Stimulated activated naive CD8-positive, alpha-beta T cell treated with anti-CD3 and anti-CD28 coated beads, Interleukin-15, Interleukin-2, amounts not matched to agents 100 U/mL and 50 U/mL, for 24 hours (primary cell): ENCODE measurements around the gene SERPINB5.

ENCODE experiments used
- ATAC-seq: fragments of 150-1000 bp; cut with Tn5 transposase; one replicate; pipeline ENCODE4 v1.10.0; 2021
- DNase-seq: peaks from one replicate; pipeline ENCODE4 v3.0.0; 2021

SERPINB5 gene

GRCh38 chr18:63468575-63468974 lies 8.2 kb upstream of the SERPINB5 start:
- ATAC-seq (no peak), DNase-seq (no peak)

- DNase-seq (no peak), ATAC-seq (no peak)
Observed at GRCh38 chr18:63470751-63471150, 6.0 kb upstream of the SERPINB5 start.

DNA sequence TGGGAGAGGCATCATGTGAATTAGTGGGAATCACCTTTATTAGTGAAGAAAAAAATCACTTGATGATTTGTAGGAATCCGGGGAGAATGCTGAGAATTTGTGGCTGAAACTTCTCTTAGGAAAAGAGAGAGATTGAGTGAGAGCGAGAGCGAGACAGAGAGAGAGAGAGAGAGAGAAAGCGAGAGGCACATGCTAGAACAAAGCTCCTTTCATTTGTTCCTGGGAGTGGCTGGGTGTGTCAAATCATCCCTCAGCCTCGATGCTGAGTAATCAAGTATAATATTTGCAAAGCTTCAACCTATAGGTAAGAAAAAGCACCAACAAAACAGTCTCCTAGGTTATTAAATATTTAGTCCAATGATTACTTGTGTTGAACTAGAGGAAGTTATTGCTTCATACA lies 4.4 kb upstream of the SERPINB5 start:
- DNase-seq (no peak), ATAC-seq (no peak)

DNA sequence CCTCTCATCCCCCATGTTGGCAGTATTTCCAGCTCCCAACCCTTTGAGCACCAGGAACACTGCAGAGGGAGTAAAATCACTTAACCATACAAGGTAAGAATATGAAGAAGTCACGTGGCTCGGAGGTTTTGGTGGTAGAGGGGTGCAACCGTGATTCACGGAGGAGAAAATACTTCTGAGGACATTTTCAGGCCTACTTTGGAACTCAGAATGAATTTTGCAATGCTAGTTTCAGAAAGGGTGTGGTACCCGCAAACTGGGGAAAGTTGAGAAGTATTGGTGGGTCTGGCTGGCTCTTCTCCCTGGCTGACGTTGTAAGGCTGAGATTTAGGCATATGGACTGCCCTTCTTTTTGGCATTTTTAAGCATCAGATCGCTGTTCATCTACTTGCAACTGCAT lies 442 bp downstream of the SERPINB5 start:
- no peak for DNase-seq
- no peak for ATAC-seq

DNA sequence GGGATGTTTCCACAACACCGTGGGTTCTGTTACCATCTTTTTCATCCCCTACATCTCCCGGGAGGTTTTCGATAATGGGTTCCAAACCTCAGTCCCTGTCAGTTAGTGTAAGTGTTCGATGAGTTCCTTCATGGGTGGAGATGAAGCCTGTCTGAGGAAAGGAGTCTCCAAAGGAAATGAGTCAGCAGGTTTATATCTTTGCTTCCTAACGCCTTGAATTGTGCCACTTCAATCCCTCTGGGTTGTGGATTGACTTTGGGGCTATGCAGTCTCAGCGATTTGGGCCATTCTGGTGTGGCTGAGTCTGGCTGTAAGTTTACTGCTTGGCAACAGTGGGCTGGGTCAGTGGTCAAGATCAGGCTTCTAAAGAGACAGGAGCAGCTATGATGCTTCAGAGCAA lies 1.2 kb downstream of the SERPINB5 start:
- ATAC-seq (no peak), DNase-seq (no peak)

DNA sequence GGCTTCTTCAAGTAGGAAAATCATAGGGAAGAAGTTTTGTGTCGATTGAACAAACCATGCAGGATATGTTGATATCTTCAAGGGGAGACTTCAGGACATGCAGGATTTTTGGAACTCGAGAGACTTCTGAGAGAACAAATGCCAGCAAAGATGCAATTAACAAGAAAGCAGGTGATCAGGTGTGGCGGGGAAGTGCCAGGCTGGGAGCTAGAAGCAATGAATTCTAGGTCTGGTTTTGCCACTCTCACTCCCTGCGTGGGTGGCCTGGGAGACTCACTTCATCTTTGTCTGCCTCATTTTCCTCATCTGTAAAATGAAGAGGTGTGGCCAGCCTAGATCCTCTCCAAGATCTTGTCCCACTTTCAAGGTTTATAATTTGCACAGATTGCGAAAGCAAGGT lies 3.1 kb downstream of the SERPINB5 start:
- DNase-seq (no peak), ATAC-seq (no peak)

GRCh38 chr18:63480476-63480875 lies 3.7 kb downstream of the SERPINB5 start:
- DNase-seq, result no peak
- no peak for ATAC-seq

GRCh38 chr18:63480915-63481314 lies 4.2 kb downstream of the SERPINB5 start:
- ATAC-seq, result no peak
- no peak for DNase-seq

GRCh38 chr18:63487676-63488075 lies 10.9 kb downstream of the SERPINB5 start:
- no peak for ATAC-seq
- DNase-seq, result no peak

DNA sequence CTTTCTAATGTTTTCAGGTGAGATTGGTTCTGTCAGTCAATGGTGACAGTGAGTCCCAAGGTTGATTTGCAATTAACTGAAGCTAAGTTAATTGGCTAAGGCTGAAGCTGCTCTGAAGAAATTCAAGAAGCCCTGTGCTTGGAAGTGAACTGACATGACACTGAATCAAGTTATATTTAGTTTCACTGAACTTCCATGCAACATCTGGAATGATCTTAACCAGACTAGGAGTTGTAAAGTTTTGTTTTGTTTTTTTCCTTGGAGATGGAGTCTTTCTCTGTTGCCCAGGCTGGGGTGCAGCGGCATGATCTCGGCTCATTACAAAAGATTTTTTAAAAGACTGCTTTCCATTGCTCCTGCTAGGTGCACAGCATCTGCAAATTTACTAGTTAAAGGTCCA lies 11.4 kb downstream of the SERPINB5 start:
- no peak for ATAC-seq
- DNase-seq, result no peak

DNA sequence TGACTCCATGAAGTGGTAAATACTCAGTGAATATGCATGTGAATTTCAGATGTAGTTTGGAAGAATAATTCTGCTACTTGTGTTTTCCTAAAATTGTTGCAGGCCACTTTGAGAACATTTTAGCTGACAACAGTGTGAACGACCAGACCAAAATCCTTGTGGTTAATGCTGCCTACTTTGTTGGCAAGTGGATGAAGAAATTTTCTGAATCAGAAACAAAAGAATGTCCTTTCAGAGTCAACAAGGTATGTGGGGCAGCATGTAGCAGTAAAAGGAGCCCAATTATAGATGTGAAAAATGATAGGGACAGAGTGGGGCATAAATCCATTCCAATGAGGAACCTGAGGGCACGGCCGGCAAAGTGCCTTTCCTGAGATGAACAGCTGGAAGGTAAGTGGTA lies 16.1 kb downstream of the SERPINB5 start:
- ATAC-seq (no peak), DNase-seq (no peak)

- DNase-seq (no peak), ATAC-seq (no peak)
Observed at GRCh38 chr18:63495675-63496074, 18.9 kb downstream of the SERPINB5 start.

GRCh38 chr18:63505566-63506335 lies 29.0 kb downstream of the SERPINB5 start:
- DNase-seq, result peak; percentile 50
- ATAC-seq, result no peak

DNA sequence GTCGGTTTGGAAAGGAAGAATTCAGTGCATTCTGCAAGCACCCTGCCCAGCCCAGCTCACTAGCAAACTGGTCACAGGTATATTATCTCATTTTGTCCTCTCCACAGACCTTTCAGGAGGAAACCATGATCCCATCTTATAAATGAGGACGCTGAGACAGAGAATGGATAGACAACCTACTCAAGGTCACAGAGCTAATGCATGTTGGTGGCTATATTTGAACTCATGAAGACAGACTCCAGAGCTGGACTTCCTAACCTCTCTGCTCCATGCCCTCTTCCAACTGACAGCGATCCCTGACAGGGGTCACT lies 29.5 kb downstream of the SERPINB5 start:
- DNase-seq, result no peak
- ATAC-seq, result no peak

DNA sequence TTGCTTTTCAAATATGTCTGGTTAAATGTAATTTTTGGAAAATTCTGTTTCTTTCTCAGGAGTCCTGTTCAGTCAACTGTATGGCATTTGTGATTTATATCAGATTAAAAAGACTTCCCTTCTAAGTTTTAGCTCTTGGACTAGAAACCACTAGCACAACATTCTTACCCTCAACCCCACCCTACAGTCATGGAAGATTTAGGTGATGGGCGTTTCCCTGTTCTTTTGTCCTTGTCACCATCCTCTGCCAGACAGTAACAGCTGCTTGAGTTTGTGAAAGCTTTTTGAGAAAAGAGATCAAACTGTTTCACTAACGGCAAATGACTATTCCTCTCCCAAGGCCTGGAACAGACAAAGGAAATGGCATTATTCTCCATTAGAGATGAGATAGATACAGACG lies 31.8 kb downstream of the SERPINB5 start:
- ATAC-seq, result no peak

GRCh38 chr18:63511285-63511684 lies 34.5 kb downstream of the SERPINB5 start:
- no peak for DNase-seq
- ATAC-seq, result no peak

More for the DNA sequence above, 31.8 kb downstream of the SERPINB5 start:
- no peak for DNase-seq

DNA sequence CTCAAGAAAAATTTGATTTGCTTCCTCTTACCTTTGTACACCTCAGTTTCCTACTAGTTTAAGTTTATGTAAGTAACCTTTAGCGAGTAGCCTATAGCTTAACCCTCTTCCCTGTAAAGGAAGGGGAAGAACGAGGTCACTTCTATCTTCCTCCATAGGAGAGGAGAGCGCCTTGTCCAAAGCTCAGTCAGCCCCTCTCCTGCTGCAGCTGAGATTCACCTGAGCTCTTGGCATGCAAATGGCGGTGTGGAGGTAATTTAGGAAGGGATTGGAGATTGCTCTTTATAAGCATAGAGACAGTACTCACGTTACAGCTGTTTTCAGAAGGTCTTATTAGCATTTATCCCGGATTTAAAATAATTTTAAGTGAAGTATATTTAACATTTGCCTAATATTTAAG lies 37.6 kb downstream of the SERPINB5 start:
- no peak for DNase-seq

GRCh38 chr18:63514888-63515678 lies 38.3 kb downstream of the SERPINB5 start:
- ATAC-seq (no peak), DNase-seq (no peak)

More for the DNA sequence above, 37.6 kb downstream of the SERPINB5 start:
- no peak for ATAC-seq

GRCh38 chr18:63515801-63516200 lies 39.0 kb downstream of the SERPINB5 start:
- DNase-seq (no peak), ATAC-seq (no peak)

- peak; percentile 77 for ATAC-seq
- DNase-seq, result peak; percentile 56
Observed at GRCh38 chr18:63518178-63519012, 41.6 kb downstream of the SERPINB5 start.

DNA sequence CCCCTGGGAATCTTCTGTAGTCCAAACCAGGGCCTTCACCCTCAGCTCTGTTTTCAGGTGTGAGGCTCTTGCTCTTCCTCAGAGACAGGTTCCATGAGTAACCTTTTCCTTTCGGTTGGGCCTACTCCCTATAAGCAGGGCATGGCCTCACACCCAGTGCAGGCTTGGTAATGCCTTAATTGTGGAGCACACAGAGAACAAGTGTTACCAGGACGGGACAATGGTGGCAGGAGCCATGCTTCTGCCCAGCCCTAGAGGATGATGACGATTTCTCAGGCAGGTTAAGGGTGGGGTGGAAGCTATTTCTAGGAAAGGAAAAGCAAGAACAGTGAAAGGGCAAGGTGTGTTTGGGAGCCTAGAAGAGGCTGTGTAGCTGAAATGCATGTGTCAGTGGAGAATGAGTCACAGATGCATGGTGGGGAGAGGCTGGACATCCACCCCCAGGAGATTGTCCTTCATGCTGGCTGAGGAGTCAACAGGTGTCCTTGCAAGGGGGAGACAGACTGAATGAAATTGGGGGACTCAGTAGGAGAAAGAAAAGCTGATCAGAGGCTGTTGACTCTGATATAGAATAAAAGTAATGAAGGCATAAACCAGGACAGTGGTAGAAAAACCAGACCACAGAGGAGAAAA lies 43.4 kb downstream of the SERPINB5 start:
- no peak for ATAC-seq
- DNase-seq, result no peak

DNA sequence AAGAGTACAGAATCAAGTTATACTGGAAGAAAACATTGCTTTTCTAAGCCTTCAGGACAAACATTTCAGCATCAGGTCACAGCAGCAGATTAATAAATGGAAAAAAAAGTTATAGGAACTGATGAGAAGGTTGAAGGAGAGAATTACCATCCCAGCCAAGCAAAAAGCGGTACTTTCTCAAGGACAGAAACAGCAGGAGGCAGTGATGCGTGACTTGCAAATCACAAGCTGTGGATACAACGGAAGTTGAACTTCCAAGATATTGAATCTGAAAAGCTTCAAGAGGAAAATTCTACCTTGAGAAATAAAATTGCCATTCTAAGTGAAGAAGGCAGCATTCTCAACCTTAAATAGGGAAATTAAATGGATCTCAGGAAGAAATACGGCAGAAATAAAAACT lies 46.9 kb downstream of the SERPINB5 start:
- ATAC-seq (no peak), DNase-seq (no peak)
